ENCODE data around the gene ARL2. TPM values are rescaled to one million over a fixed set of nuclear protein-coding genes. Genes with fewer than 3 reads are reported as not detected.

The ARL2 gene
- total RNA-seq, 1 experiment from 2014 or later, result 203 TPM

DNA sequence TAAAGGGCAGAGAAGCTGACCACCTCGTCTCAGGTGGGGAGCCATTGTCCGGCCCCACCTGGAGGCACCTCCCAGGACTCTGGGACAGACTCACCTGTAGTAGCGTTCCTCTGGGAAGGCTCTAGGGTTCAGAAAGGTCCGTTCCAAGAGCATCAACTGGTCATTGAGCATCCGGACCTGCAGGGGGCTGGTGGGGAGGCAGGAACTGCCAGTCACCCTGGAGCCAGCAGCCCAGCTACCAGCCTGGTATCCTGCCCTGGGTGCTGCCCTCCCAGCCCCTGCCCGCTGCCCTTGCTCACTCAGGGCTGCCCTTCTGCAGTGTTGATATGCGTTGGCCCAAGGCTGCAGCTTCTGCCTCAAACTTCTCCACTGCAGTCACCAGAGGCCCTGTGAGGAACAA lies 31.8 kb downstream of the ARL2 start:
- H3K4me3 Mint-ChIP-seq, result no peak overlapping the region
- Histone ChIP-seq H4K5ac (ENCODE audit: insufficient read length, low read depth, low read length) (no peak overlapping the region), H3K56ac (ENCODE audit: insufficient read length, low read depth, low read length) (no peak overlapping the region), H4K20me1 (ENCODE audit: control insufficient read depth, insufficient read depth, insufficient read length) (no peaks in the 10 kb centered on the region), H2BK20ac (ENCODE audit: low read depth, low read length, poor library complexity, severe bottlenecking) (no peak overlapping the region), H3K9me3 (ENCODE audit: control insufficient read depth, low read depth, low read length) (no peaks in the 10 kb centered on the region), H2AK5ac (ENCODE audit: insufficient read length, low read length) (no peak overlapping the region), H3K27ac (ENCODE audit: insufficient read length, low read depth, low read length) (no peak overlapping the region), H2AFZ (ENCODE audit: low read length) (no peak overlapping the region), H2BK120ac (ENCODE audit: low read depth, low read length, poor library complexity, severe bottlenecking) (no peak overlapping the region), H2BK15ac (ENCODE audit: low read depth, low read length) (no peak overlapping the region), H2BK12ac (ENCODE audit: insufficient read length, low read depth, low read length) (no peak overlapping the region), H3K79me2 (ENCODE audit: insufficient read depth, low read length) (peaks cover 2% of the 10 kb centered on the region; the same call in 1 of the 2 replicates), H3K9ac (ENCODE audit: extremely low read depth, insufficient read length, low read length) (no peak overlapping the region), H3K27me3 (ENCODE audit: insufficient read depth, low read length) (no peaks in the 10 kb centered on the region), H2BK5ac (ENCODE audit: insufficient read length, low read length) (no peak overlapping the region), H3K14ac (ENCODE audit: insufficient read depth, low read length) (no peak overlapping the region), H3K18ac (ENCODE audit: insufficient read length, low read depth, low read length) (no peak overlapping the region), H3K4me2 (ENCODE audit: insufficient read depth, insufficient read length, low read length) (no peak overlapping the region), H4K91ac (ENCODE audit: insufficient read length, low read depth, low read length) (no peak overlapping the region), H3K4me1 (ENCODE audit: insufficient read depth, low read length) (no peaks in the 10 kb centered on the region), H3K23ac (ENCODE audit: insufficient read length, low read depth, low read length) (no peak overlapping the region), H3T11ph (ENCODE audit: low read length) (no peak overlapping the region), H3K23me2 (ENCODE audit: insufficient read length, low read depth, low read length, poor library complexity, severe bottlenecking) (peaks cover 4% of the 10 kb centered on the region), H3K4ac (ENCODE audit: low read depth, low read length) (no peak overlapping the region), H4K8ac (replicated peaks; ENCODE audit: insufficient read length, low read depth, low read length) (no peak overlapping the region), H3K79me1 (ENCODE audit: insufficient read depth, low read depth, low read length, poor library complexity, severe bottlenecking) (no peaks in the 10 kb centered on the region)
- no peak for DNase-seq
- no peak overlapping the region for H3K27ac Mint-ChIP-seq
- TF ChIP-seq, protein P1, sequence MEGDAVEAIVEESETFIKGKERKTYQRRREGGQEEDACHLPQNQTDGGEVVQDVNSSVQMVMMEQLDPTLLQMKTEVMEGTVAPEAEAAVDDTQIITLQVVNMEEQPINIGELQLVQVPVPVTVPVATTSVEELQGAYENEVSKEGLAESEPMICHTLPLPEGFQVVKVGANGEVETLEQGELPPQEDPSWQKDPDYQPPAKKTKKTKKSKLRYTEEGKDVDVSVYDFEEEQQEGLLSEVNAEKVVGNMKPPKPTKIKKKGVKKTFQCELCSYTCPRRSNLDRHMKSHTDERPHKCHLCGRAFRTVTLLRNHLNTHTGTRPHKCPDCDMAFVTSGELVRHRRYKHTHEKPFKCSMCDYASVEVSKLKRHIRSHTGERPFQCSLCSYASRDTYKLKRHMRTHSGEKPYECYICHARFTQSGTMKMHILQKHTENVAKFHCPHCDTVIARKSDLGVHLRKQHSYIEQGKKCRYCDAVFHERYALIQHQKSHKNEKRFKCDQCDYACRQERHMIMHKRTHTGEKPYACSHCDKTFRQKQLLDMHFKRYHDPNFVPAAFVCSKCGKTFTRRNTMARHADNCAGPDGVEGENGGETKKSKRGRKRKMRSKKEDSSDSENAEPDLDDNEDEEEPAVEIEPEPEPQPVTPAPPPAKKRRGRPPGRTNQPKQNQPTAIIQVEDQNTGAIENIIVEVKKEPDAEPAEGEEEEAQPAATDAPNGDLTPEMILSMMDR (conservative IDR thresholded peaks at IDR 0.05), result no peak
- peaks cover 9 to 20% of the 10 kb centered on the region in 2 experiments for H3K4me1 Mint-ChIP-seq
- no peaks in the 10 kb centered on the region for H3K27me3 Mint-ChIP-seq (ENCODE audit: low read depth)
- no peaks in the 10 kb centered on the region for H3K9me3 Mint-ChIP-seq
- no CpG with 5 or more reads among the region's 7 CpGs for WGBS (ENCODE audit: extremely low coverage, insufficient read length, low lambda C conversion rate)
- H3K36me3 Mint-ChIP-seq (ENCODE audit: insufficient read depth in 1 of 3, low read depth in 3 of 3), result peaks cover 5 to 25% (median 21%) of the 10 kb centered on the region in 3 experiments; a peak in 6 of 7 replicates
